HEK293T (cell line): Measurements from ENCODE around the gene ARNT2.

Experiments used
- CTCF ChIA-PET: fragments of 350-600 bp; formaldehyde crosslinking; extraction: SDS; loops from one replicate; lab custom pipeline; 2021; ENCODE audit warnings: antibody characterized with exemption, inconsistent platforms; lab: Yijun Ruan, JAX
- POLR2A ChIA-PET: fragments of 350-600 bp; formaldehyde crosslinking; extraction: SDS; loops from one replicate; lab custom pipeline; 2020; ENCODE audit warnings: antibody characterized with exemption, inconsistent platforms; lab: Yijun Ruan, JAX
- DNase-seq: peaks from one replicate; pipeline ENCODE4 v3.0.0; 2012; ENCODE audit warnings: mixed read lengths; ENCODE audit errors: extremely low spot score
- ARNT ChIP-seq: fragments of 450-650 bp; IDR thresholded peaks from 2 replicates; pipeline ENCODE4 v1.6.1; 2017; ENCODE audit warnings: mild to moderate bottlenecking
- BHLHE40 ChIP-seq: fragments of 450-650 bp; IDR thresholded peaks from 2 replicates; pipeline ENCODE4 v1.6.1; 2016; ENCODE audit warnings: mild to moderate bottlenecking, moderate library complexity, borderline replicate concordance
- CTBP1 ChIP-seq: fragments of 450-650 bp; IDR thresholded peaks from 2 replicates; pipeline ENCODE4 v1.6.1; 2016; ENCODE audit warnings: borderline replicate concordance
- ELF4 ChIP-seq: fragments of 450-650 bp; IDR thresholded peaks from 2 replicates; pipeline ENCODE4 v1.6.1; 2017; ENCODE audit warnings: antibody characterized with exemption
- FOXA1 ChIP-seq: fragments of 450-650 bp; IDR thresholded peaks from 2 replicates; pipeline ENCODE4 v1.6.1; 2016; ENCODE audit warnings: mild to moderate bottlenecking
- FOXK2 ChIP-seq: fragments of 450-650 bp; IDR thresholded peaks from 2 replicates; pipeline ENCODE4 v1.6.1; 2016; ENCODE audit warnings: mild to moderate bottlenecking
- FOXM1 ChIP-seq: fragments of 450-650 bp; IDR thresholded peaks from 2 replicates; pipeline ENCODE4 v1.6.1; 2017; ENCODE audit warnings: mild to moderate bottlenecking, borderline replicate concordance
- HDGF ChIP-seq: fragments of 450-650 bp; IDR thresholded peaks from 2 replicates; pipeline ENCODE4 v1.6.1; 2017; ENCODE audit warnings: antibody characterized with exemption, borderline replicate concordance
- L3MBTL2 ChIP-seq: fragments of 450-650 bp; conservative IDR thresholded peaks from 2 replicates; pipeline ENCODE4 v1.6.1; 2016; ENCODE audit warnings: mild to moderate bottlenecking
- LEF1 ChIP-seq: fragments of 450-650 bp; IDR thresholded peaks from 2 replicates; pipeline ENCODE4 v1.6.1; 2017; ENCODE audit warnings: mild to moderate bottlenecking, borderline replicate concordance
- NFRKB ChIP-seq: fragments of 450-650 bp; IDR thresholded peaks from 2 replicates; pipeline ENCODE4 v1.6.1; 2016; ENCODE audit warnings: mild to moderate bottlenecking, moderate library complexity
- SP1 ChIP-seq: fragments of 450-650 bp; IDR thresholded peaks from 2 replicates; pipeline ENCODE4 v1.6.1; 2017
- SUZ12 ChIP-seq: fragments of 450-650 bp; IDR thresholded peaks from 2 replicates; pipeline ENCODE4 v1.6.1; 2016; ENCODE audit warnings: mild to moderate bottlenecking
- TARDBP ChIP-seq: fragments of 450-650 bp; IDR thresholded peaks from 2 replicates; pipeline ENCODE4 v1.6.1; 2016
- ZNF384 ChIP-seq: fragments of 450-650 bp; IDR thresholded peaks from 2 replicates; pipeline ENCODE4 v1.6.1; 2016
- TF ChIP-seq, protein P1 (sequence below): fragments of 450-650 bp; IDR thresholded peaks from 2 replicates; pipeline ENCODE4 v1.6.1; 2016

ARNT2 gene

DNA sequence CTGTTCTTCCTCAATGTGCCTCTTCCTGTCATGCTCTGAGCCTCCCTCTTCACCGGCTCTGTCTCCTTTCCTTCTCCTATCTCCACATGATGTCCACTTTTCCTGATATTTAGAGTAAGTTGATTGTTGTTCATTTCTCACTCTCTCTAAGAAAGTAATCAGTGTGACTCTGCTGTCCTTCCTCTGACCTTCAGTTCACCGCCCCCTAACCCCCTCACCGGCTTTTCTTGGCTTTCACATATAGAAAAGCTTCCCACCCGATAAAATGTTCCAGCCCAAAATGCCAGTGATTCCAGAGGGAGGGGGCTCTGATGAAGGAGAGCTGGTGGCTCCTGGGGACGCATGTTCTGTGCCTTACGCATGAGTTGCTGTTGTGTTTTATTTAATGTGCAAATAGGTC, 170.4 kb downstream of the ARNT2 start:
- POLR2A ChIA-PET: no interaction called here
- CTCF ChIA-PET: no interaction called here
- DNase-seq: no peak
- TF ChIP-seq FOXM1 (no peak), FOXA1 (no peak), NFRKB (no peak), CTBP1 (no peak), LEF1 (no peak), L3MBTL2 (no peak), SP1 (no peak)

GRCh38 chr15:80576519-80577090, 172.4 kb downstream of the ARNT2 start:
- ChIA-PET CTCF (interaction anchor here (2.0 kb wide), 1 partner anchor 9 kb away, joined by 6 read pairs; no protein-coding TSS in a partner anchor), POLR2A (no interaction called here)
- TF ChIP-seq FOXM1 (no peak), NFRKB (no peak), BHLHE40 (no peak), FOXK2 (no peak), SP1 (no peak), ARNT (no peak)
- no peak for DNase-seq

- POLR2A ChIA-PET: no interaction called here
- no peak for DNase-seq
- TF ChIP-seq HDGF: no peak
- no peak for TF ChIP-seq FOXK2
- TF ChIP-seq ZNF384: no peak
- TF ChIP-seq LEF1: no peak
- TF ChIP-seq BHLHE40: no peak
- TF ChIP-seq L3MBTL2: no peak
- TF ChIP-seq NFRKB: no peak
- TF ChIP-seq ARNT: no peak
- TF ChIP-seq SP1: no peak
- TF ChIP-seq, protein P1, sequence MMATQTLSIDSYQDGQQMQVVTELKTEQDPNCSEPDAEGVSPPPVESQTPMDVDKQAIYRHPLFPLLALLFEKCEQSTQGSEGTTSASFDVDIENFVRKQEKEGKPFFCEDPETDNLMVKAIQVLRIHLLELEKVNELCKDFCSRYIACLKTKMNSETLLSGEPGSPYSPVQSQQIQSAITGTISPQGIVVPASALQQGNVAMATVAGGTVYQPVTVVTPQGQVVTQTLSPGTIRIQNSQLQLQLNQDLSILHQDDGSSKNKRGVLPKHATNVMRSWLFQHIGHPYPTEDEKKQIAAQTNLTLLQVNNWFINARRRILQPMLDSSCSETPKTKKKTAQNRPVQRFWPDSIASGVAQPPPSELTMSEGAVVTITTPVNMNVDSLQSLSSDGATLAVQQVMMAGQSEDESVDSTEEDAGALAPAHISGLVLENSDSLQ: no peak
- no peak for TF ChIP-seq FOXM1
- CTCF ChIA-PET: interaction anchor here (2.0 kb wide), 1 partner anchor 11 kb away, joined by 6 read pairs; no protein-coding TSS in a partner anchor
Measured at GRCh38 chr15:80577552-80578205, 173.5 kb downstream of the ARNT2 start.

GRCh38 chr15:80578206-80578595, 174.0 kb downstream of the ARNT2 start:
- no peak for TF ChIP-seq NFRKB
- no peak for TF ChIP-seq LEF1
- TF ChIP-seq HDGF: no peak
- TF ChIP-seq ARNT: no peak
- TF ChIP-seq FOXM1: no peak
- TF ChIP-seq L3MBTL2: no peak
- no peak for TF ChIP-seq TARDBP
- TF ChIP-seq, protein P1: no peak
- TF ChIP-seq CTBP1: no peak
- no peak for TF ChIP-seq SP1
- TF ChIP-seq FOXK2: no peak
- TF ChIP-seq FOXA1: no peak
- no peak for TF ChIP-seq SUZ12
- TF ChIP-seq BHLHE40: no peak
- TF ChIP-seq ZNF384: no peak
- TF ChIP-seq ELF4: no peak
- POLR2A ChIA-PET: no interaction called here
- no peak for DNase-seq
- CTCF ChIA-PET: no interaction called here

GRCh38 chr15:80578871-80579270, 174.7 kb downstream of the ARNT2 start:
- POLR2A ChIA-PET: no interaction called here
- CTCF ChIA-PET: no interaction called here
- TF ChIP-seq SP1 (no peak), FOXM1 (no peak), BHLHE40 (no peak), CTBP1 (no peak), L3MBTL2 (no peak), FOXA1 (no peak), HDGF (no peak), ELF4 (no peak), SUZ12 (no peak), TARDBP (no peak), LEF1 (no peak), FOXK2 (no peak), ZNF384 (no peak), NFRKB (no peak), ARNT (no peak)
- TF ChIP-seq, protein P1: no peak
- no peak for DNase-seq

DNA sequence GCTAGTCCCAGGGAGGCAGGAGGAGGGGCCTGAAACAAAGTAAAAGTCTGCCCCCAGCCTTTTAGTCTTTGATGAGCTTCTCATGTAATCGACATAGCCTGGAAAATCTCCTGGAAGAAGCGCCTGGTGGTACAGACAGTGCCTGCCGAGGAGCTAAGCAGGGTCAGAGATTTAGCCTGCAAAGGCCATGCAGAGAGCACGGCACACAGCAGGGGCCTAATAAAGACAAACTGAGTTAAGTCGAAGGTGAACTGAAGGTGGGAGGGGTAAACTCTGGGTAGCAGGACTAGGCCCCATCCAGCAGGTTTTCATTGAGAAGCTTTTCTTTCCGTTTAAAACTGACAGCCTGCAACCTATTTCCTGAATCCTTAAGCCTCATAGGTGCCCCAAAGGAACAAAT, 175.4 kb downstream of the ARNT2 start:
- CTCF ChIA-PET: interaction anchor here (0.6 kb wide), 2 partner anchors 170 to 193 kb away, joined by 3 read pairs; no protein-coding TSS in a partner anchor
- TF ChIP-seq TARDBP (no peak), FOXK2 (no peak), LEF1 (no peak), ELF4 (no peak), CTBP1 (no peak), SUZ12 (no peak)
- DNase-seq: no peak
- POLR2A ChIA-PET: no interaction called here
